Osteoblast (primary cell): ENCODE results near the gene FAM180A. TPM values are rescaled to one million over a fixed set of nuclear protein-coding genes. Genes with fewer than 3 reads are reported as not detected.

Source experiments
- DNase-seq: peaks from one replicate; pipeline ENCODE4 v3.0.0; 2011; ENCODE audit warnings: low spot score, mixed read lengths; ENCODE audit not compliant: insufficient read length; ENCODE audit errors: missing footprints
- H2AFZ ChIP-seq: 2 replicates; pipeline ENCODE4 v1.6.0; 2011; ENCODE audit warnings: mild to moderate bottlenecking, low read length
- H3K27ac ChIP-seq: 2 replicates; pipeline ENCODE4 v1.5.1; 2011; ENCODE audit warnings: mild to moderate bottlenecking, low read depth, low read length, moderate library complexity
- H3K27me3 ChIP-seq: 2 replicates; pipeline ENCODE4 v1.6.0; 2012; ENCODE audit warnings: mild to moderate bottlenecking, control low read depth, inconsistent platforms, low read length, moderate library complexity; ENCODE audit not compliant: insufficient read depth
- H3K36me3 ChIP-seq: 2 replicates; pipeline ENCODE4 v1.5.1; 2011; ENCODE audit warnings: mild to moderate bottlenecking, low read length, control low read depth, moderate library complexity; ENCODE audit not compliant: insufficient read depth
- H3K4me1 ChIP-seq: 2 replicates; pipeline ENCODE4 v1.5.1; 2011; ENCODE audit warnings: mild to moderate bottlenecking, low read length, control low read depth, moderate library complexity; ENCODE audit not compliant: insufficient read depth
- H3K4me2 ChIP-seq: 2 replicates; pipeline ENCODE4 v1.6.0; 2011; ENCODE audit warnings: mild to moderate bottlenecking, low read length; ENCODE audit not compliant: insufficient read depth
- H3K4me3 ChIP-seq: fragments of 200-600 bp; sonication (generic); 3 replicates; pipeline ENCODE4 v1.5.1; 2012; ENCODE audit warnings: mild to moderate bottlenecking, low read length, inconsistent platforms; ENCODE audit not compliant: insufficient read depth
- H3K79me2 ChIP-seq: 2 replicates; pipeline ENCODE4 v1.6.0; 2012; ENCODE audit warnings: mild to moderate bottlenecking, low read length, control low read depth, inconsistent platforms; ENCODE audit not compliant: insufficient read depth
- H3K9me3 ChIP-seq: 2 replicates; pipeline ENCODE4 v1.5.1; 2011; ENCODE audit warnings: low read depth, low read length, control low read depth
- H4K20me1 ChIP-seq: 2 replicates; pipeline ENCODE4 v1.6.0; 2012; ENCODE audit warnings: mild to moderate bottlenecking, low read length, control low read depth; ENCODE audit not compliant: insufficient read depth
- total RNA-seq: library from RNA; depleted of rRNA; stranded (reverse); fragments of >200 nt; gene quantifications from 2 replicates; pipeline ENCODE4 v1.2.3, GENCODE V29; 2012
- TF ChIP-seq, protein P1 (sequence below): IDR thresholded peaks from 2 replicates; pipeline ENCODE4 v1.5.1; 2011; ENCODE audit warnings: mild to moderate bottlenecking, low read depth, low read length, moderate library complexity; ENCODE audit errors: extremely low read depth

Gene FAM180A
- total RNA-seq, 1 donor, result 23.5 TPM

DNA sequence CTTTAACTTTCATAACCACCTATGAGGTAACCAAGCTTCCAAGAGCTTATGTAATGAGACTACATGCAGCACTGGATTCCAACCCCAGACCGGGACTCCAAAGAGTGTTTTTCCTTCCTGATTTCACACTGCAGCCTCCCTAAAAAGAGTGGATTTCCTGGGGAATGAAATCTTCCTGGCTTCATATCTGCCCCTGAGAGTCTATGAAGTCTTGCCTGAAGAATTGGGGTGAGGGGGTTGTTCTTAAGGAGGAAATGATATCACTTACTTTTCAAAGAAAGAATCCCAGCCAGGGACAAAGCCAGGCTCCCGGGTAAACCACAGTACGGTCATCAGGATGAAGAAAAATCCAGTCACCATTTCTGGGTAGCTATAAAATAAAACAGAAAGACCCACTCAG lies 56.6 kb downstream of the FAM180A start:
- DNase-seq, result no peak
- no peak overlapping the region for H2AFZ ChIP-seq
- TF ChIP-seq, protein P1, sequence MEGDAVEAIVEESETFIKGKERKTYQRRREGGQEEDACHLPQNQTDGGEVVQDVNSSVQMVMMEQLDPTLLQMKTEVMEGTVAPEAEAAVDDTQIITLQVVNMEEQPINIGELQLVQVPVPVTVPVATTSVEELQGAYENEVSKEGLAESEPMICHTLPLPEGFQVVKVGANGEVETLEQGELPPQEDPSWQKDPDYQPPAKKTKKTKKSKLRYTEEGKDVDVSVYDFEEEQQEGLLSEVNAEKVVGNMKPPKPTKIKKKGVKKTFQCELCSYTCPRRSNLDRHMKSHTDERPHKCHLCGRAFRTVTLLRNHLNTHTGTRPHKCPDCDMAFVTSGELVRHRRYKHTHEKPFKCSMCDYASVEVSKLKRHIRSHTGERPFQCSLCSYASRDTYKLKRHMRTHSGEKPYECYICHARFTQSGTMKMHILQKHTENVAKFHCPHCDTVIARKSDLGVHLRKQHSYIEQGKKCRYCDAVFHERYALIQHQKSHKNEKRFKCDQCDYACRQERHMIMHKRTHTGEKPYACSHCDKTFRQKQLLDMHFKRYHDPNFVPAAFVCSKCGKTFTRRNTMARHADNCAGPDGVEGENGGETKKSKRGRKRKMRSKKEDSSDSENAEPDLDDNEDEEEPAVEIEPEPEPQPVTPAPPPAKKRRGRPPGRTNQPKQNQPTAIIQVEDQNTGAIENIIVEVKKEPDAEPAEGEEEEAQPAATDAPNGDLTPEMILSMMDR, result no peak

DNA sequence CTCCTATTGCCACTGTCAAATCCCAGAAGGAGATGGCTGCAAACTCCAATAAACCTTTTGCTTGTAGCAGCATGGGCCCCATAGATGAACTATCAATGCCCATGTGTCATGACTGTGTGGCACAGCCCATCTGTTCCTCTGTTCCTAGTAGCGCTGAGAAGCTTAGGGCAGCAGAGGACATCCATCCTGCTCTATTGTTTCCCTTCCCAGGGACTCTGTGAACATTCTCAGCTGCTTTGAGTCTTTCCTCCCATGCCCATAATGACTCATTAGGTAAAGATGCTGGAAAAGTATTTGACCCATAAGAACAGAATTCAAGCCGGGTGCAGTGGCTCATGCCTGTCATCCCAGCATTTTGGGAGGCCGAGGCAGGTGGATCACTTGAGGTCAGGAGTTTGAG lies 58.0 kb downstream of the FAM180A start:
- TF ChIP-seq, protein P1, result no peak
- H3K9me3 ChIP-seq, result no peaks in the 10 kb centered on the region
- no peaks in the 10 kb centered on the region for H3K27me3 ChIP-seq
- H3K27ac ChIP-seq, result peak overlapping the region; percentile 40
- DNase-seq, result peak; percentile 85
- no peaks in the 10 kb centered on the region for H3K36me3 ChIP-seq
- H3K79me2 ChIP-seq, result peaks cover 8% of the 10 kb centered on the region
- no peak overlapping the region for H2AFZ ChIP-seq
- peak overlapping the region; percentile 47 for H3K4me2 ChIP-seq
- H3K4me1 ChIP-seq, result peaks cover 18% of the 10 kb centered on the region
- no peaks in the 10 kb centered on the region for H4K20me1 ChIP-seq
- no peak overlapping the region for H3K4me3 ChIP-seq

More for the DNA sequence above, 56.6 kb downstream of the FAM180A start:
- Histone ChIP-seq H3K27ac (peak overlapping the region; percentile 72), H3K36me3 (no peaks in the 10 kb centered on the region), H3K4me2 (no peak overlapping the region), H3K79me2 (peaks cover 1% of the 10 kb centered on the region), H3K4me1 (peaks cover 16% of the 10 kb centered on the region), H4K20me1 (no peaks in the 10 kb centered on the region), H3K27me3 (no peaks in the 10 kb centered on the region), H3K4me3 (no peak overlapping the region), H3K9me3 (no peaks in the 10 kb centered on the region)

DNA sequence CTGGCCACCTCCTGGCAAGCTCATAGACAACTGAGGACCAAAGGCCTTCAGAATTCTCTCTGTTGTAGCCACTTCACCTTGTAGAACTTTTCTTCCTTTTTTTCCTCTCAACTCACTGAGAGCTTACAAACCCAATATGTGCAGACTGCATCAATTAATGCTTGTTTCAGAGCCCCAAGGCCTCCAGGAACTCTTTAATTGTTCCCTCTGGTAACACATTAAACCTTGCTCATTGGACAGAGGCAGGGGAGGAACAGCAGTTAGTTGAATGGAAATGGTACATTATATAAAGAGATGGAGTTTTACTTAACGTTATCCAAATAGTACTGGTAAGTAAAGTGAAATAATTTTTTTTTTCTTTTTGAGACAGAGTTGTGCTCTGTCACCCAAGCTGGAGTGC lies 61.1 kb downstream of the FAM180A start:
- DNase-seq, result no peak
- Histone ChIP-seq H3K36me3 (no peaks in the 10 kb centered on the region), H3K9me3 (no peaks in the 10 kb centered on the region), H3K27ac (no peak overlapping the region), H3K4me1 (peaks cover 40% of the 10 kb centered on the region), H3K4me2 (no peak overlapping the region), H3K4me3 (no peak overlapping the region), H4K20me1 (no peaks in the 10 kb centered on the region), H3K79me2 (peaks cover 14% of the 10 kb centered on the region), H2AFZ (no peak overlapping the region), H3K27me3 (no peaks in the 10 kb centered on the region)
- TF ChIP-seq, protein P1, result no peak

DNA sequence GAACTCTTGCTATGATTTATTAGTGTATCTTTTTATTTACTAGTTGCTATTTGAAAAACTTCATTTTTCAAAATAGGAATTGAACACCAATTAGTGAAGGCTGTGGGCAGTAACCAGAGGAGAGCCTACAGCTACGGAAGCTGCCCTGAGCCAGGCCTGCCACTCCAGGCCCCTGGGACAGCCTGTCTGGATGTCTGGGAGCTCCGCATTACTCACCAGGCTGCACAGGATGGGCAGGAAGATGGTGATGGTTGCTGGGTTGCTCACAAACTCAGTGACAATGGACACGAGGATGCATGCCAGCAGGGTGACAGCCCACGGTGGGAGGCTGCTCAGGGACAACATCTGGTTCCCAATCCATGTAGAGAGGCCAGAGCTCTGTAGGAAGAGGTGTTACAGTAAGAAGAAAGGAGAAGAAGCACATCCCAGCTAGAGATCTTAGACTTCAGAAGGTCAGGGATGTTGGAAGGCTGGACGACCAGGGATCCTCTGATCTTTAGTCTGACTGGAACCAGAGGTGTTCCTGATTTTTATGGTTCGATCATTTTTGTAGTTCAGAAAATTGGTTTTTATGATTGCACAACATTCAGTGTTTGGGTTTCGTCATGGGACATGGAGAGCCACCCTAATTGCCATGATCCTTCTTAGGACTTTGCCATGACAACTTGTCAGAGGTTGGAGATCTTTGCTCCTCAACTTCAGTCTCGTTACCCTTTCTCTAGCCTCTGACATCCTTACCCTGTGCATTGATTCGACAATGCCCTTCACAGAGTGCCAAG lies 63.1 kb downstream of the FAM180A start:
- no peaks in the 10 kb centered on the region for H3K36me3 ChIP-seq
- TF ChIP-seq, protein P1, result no peak
- H3K4me3 ChIP-seq, result no peak overlapping the region
- peak; percentile 73 for DNase-seq
- no peak overlapping the region for H2AFZ ChIP-seq
- H3K4me1 ChIP-seq, result peaks cover 29% of the 10 kb centered on the region
- no peaks in the 10 kb centered on the region for H3K9me3 ChIP-seq
- H3K27ac ChIP-seq, result peak overlapping the region; percentile 12
- H4K20me1 ChIP-seq, result no peaks in the 10 kb centered on the region
- no peaks in the 10 kb centered on the region for H3K27me3 ChIP-seq
- H3K4me2 ChIP-seq, result no peak overlapping the region
- peaks cover 27% of the 10 kb centered on the region for H3K79me2 ChIP-seq
